Keratinocyte (primary cell): ENCODE results near the gene DENND5B. TPM values are rescaled to one million over a fixed set of nuclear protein-coding genes. Genes with fewer than 3 reads are reported as not detected.

ENCODE experiments used
- DNase-seq: peaks from one replicate; pipeline ENCODE4 v3.0.0-alpha.2; 2011; ENCODE audit warnings: low read depth, missing footprints, low spot score
- FAIRE-seq: peaks from 2 replicates; lab custom pipeline; 2011; peaks lifted over from hg19 to GRCh38; lab: Jason Lieb, UNC
- H2AFZ ChIP-seq: 2 replicates; pipeline ENCODE4 v1.6.0; 2012; ENCODE audit warnings: low read length, control low read depth, inconsistent platforms; ENCODE audit not compliant: control insufficient read depth
- H3K27ac ChIP-seq: 2 replicates; pipeline ENCODE4 v1.5.1; 2011; ENCODE audit warnings: low read length; ENCODE audit not compliant: control insufficient read depth, insufficient read depth
- H3K27me3 ChIP-seq: 3 replicates; pipeline ENCODE4 v1.6.0; 2011; ENCODE audit warnings: low read length; ENCODE audit not compliant: control insufficient read depth, insufficient read depth; ENCODE audit errors: extremely low read depth
- H3K36me3 ChIP-seq, 2 experiments: 2 replicates in 1 of 2; 3 replicates in 1 of 2; pipeline ENCODE4 v1.5.1; 2011; ENCODE audit warnings: low read length in 2 of 2, mild to moderate bottlenecking in 1 of 2; ENCODE audit not compliant: control insufficient read depth in 2 of 2, insufficient read depth in 2 of 2; ENCODE audit errors: extremely low read depth in 1 of 2
- H3K4me1 ChIP-seq: 3 replicates; pipeline ENCODE4 v1.5.1; 2011; ENCODE audit warnings: low read length; ENCODE audit not compliant: control insufficient read depth, insufficient read depth; ENCODE audit errors: extremely low read depth
- H3K4me2 ChIP-seq: 3 replicates; pipeline ENCODE4 v1.6.0; 2011; ENCODE audit warnings: low read depth, low read length; ENCODE audit not compliant: control insufficient read depth, insufficient read depth; ENCODE audit errors: extremely low read depth
- H3K4me3 ChIP-seq, 3 experiments: fragments of 200-600 bp in 1 of 3; sonication (generic) in 1 of 3; 2 replicates in 2 of 3; 3 replicates in 1 of 3; pipeline ENCODE4 v1.5.1; 2011 to 2016; ENCODE audit warnings: low read length in 3 of 3, mild to moderate bottlenecking in 3 of 3, control low read depth in 2 of 3, inconsistent platforms in 1 of 3, low read depth in 1 of 3, mixed read lengths in 1 of 3, mixed run types in 1 of 3, moderate library complexity in 1 of 3; ENCODE audit not compliant: control insufficient read depth in 2 of 3, insufficient read depth in 2 of 3; ENCODE audit errors: extremely low read depth in 1 of 3
- H3K79me2 ChIP-seq: 2 replicates; pipeline ENCODE4 v1.6.0; 2012; ENCODE audit warnings: low read length; ENCODE audit not compliant: control insufficient read depth, insufficient read depth
- H3K9ac ChIP-seq: 3 replicates; pipeline ENCODE4 v1.6.0; 2011; ENCODE audit warnings: low read length; ENCODE audit not compliant: control insufficient read depth, insufficient read depth; ENCODE audit errors: extremely low read depth
- H3K9me1 ChIP-seq: 3 replicates; pipeline ENCODE4 v1.6.0; 2011; ENCODE audit warnings: low read length; ENCODE audit not compliant: control insufficient read depth, insufficient read depth; ENCODE audit errors: extremely low read depth
- H3K9me3 ChIP-seq: 2 replicates; pipeline ENCODE4 v1.5.1; 2012; ENCODE audit warnings: low read depth, low read length; ENCODE audit not compliant: control insufficient read depth
- H4K20me1 ChIP-seq: 3 replicates; pipeline ENCODE4 v1.6.0; 2011; ENCODE audit warnings: low read length; ENCODE audit not compliant: control insufficient read depth, insufficient read depth; ENCODE audit errors: extremely low read depth
- CTCF ChIP-seq, 3 experiments: IDR thresholded peaks in 1 of 3; conservative IDR thresholded peaks in 1 of 3; optimal IDR thresholded peaks in 1 of 3; 2 replicates in 2 of 3; 3 replicates in 1 of 3; pipeline versions ENCODE3 to v1.5.1; 2011; ENCODE audit warnings: low read length in 3 of 3, mild to moderate bottlenecking in 3 of 3, moderate library complexity in 2 of 3, control low read depth in 1 of 3, inconsistent platforms in 1 of 3; ENCODE audit not compliant: insufficient read depth in 2 of 3; ENCODE audit errors: extremely low read depth in 1 of 3
- EZH2 ChIP-seq: IDR thresholded peaks from one replicate; pipeline ENCODE4 v1.6.1; 2012; ENCODE audit warnings: inconsistent platforms, mild to moderate bottlenecking, low read length, moderate library complexity
- dilution Hi-C: fragments of 300-500 bp; cut with MboI; formaldehyde crosslinking; loops from one replicate; pipeline ENCODE4 v1.7.0; 2020; ENCODE audit warnings: low sequenced_read_pairs; ENCODE audit not compliant: extremely low pct_ligation_motif_present
- polyA plus RNA-seq, 5 experiments: library from polyadenylated mRNA; depleted of rRNA in 3 of 5; stranded (reverse) in 3 of 5; stranded (forward) in 1 of 5; unstranded in 1 of 5; fragments of >200 nt; gene quantifications; 1 replicate in 1 of 5; 2 replicates in 3 of 5; 3 replicates in 1 of 5; pipeline versions ENCODE4 v1.2.1 to v1.2.3, GENCODE V29; 2011 to 2012; ENCODE audit warnings: missing spikeins in 2 of 5, low read depth in 1 of 5, low replicate concordance in 1 of 5

DENND5B gene
- polyA plus RNA-seq, 1 donor (not counting 4 experiments of a cell fraction or from before 2014, with no cell fraction given), result 4.7 TPM

GRCh38 chr12:31471051-31471450 lies 119.9 kb downstream of the DENND5B start:
- Histone ChIP-seq H2AFZ (no peak overlapping the region), H3K36me3 (no peaks in the 10 kb centered on the region), H3K27ac (no peak overlapping the region), H3K4me1 (no peaks in the 10 kb centered on the region), H3K4me2 (no peak overlapping the region), H4K20me1 (no peaks in the 10 kb centered on the region), H3K4me3 (no peak overlapping the region), H3K9me1 (no peaks in the 10 kb centered on the region), H3K9me3 (no peaks in the 10 kb centered on the region), H3K79me2 (no peaks in the 10 kb centered on the region), H3K27me3 (no peaks in the 10 kb centered on the region), H3K9ac (no peak overlapping the region)
- FAIRE-seq (no peak), DNase-seq (no peak)
- TF ChIP-seq EZH2, result no peak
- dilution Hi-C loops, result no loop called here

GRCh38 chr12:31470459-31470858 lies 120.5 kb downstream of the DENND5B start:
- Histone ChIP-seq H3K27ac (no peak overlapping the region), H3K4me2 (no peak overlapping the region), H3K9me3 (no peaks in the 10 kb centered on the region), H3K36me3 (no peaks in the 10 kb centered on the region), H2AFZ (no peak overlapping the region), H3K4me1 (no peaks in the 10 kb centered on the region), H3K4me3 (no peak overlapping the region), H3K9ac (no peak overlapping the region), H4K20me1 (no peaks in the 10 kb centered on the region), H3K79me2 (no peaks in the 10 kb centered on the region), H3K27me3 (no peaks in the 10 kb centered on the region), H3K9me1 (no peaks in the 10 kb centered on the region)
- DNase-seq (no peak), FAIRE-seq (no peak)
- no peak for TF ChIP-seq CTCF (optimal IDR thresholded peaks at IDR 0.05 in 1 of 3, IDR thresholded peaks at IDR 0.05 in 1 of 3, conservative IDR thresholded peaks at IDR 0.05 in 1 of 3; ENCODE audit: extremely low read depth in 1 of 3, insufficient read depth in 2 of 3, low read length in 3 of 3)
- TF ChIP-seq EZH2, result no peak
- dilution Hi-C loops, result no loop called here

GRCh38 chr12:31466768-31467167 lies 124.2 kb downstream of the DENND5B start:
- no peak overlapping the region for H3K27ac ChIP-seq
- H3K9me3 ChIP-seq, result no peaks in the 10 kb centered on the region
- H4K20me1 ChIP-seq, result no peaks in the 10 kb centered on the region
- TF ChIP-seq CTCF (optimal IDR thresholded peaks at IDR 0.05 in 1 of 3, IDR thresholded peaks at IDR 0.05 in 1 of 3, conservative IDR thresholded peaks at IDR 0.05 in 1 of 3; ENCODE audit: extremely low read depth in 1 of 3, insufficient read depth in 2 of 3, low read length in 3 of 3), result no peak
- no peak for TF ChIP-seq EZH2
- DNase-seq, result no peak
- no peak overlapping the region for H3K4me3 ChIP-seq
- FAIRE-seq, result no peak
- H3K4me2 ChIP-seq, result no peak overlapping the region
- H2AFZ ChIP-seq, result no peak overlapping the region
- no peaks in the 10 kb centered on the region for H3K4me1 ChIP-seq
- no peaks in the 10 kb centered on the region for H3K36me3 ChIP-seq
- no peaks in the 10 kb centered on the region for H3K27me3 ChIP-seq
- dilution Hi-C loops, result no loop called here
- no peaks in the 10 kb centered on the region for H3K79me2 ChIP-seq
- no peaks in the 10 kb centered on the region for H3K9me1 ChIP-seq
- H3K9ac ChIP-seq, result no peak overlapping the region
